HG03439 (cell line): ENCODE measurements around the gene CORO2A.
"Not testable (repeated sequence)": the region's sequence is repeated elsewhere in the genome, so short reads cannot be mapped to it uniquely, and the experiment has no call there.

Experiments used
- ATAC-seq: cut with Tn5 transposase; IDR thresholded peaks from one replicate; pipeline ENCODE4 v1.9.1; 2021; ENCODE audit warnings: mild to moderate bottlenecking, moderate library complexity; ENCODE audit not compliant: unreplicated experiment

Gene CORO2A

GRCh38 chr9:98191671-98192502 lies 550 bp downstream of the CORO2A start:
- no peak for ATAC-seq

GRCh38 chr9:98191181-98191608 lies 1.2 kb downstream of the CORO2A start:
- no peak for ATAC-seq

- no peak for ATAC-seq
These were observed 1.7 kb downstream of the CORO2A start for GRCh38 chr9:98190757-98191105.

- no peak for ATAC-seq
These were observed 3.0 kb downstream of the CORO2A start for GRCh38 chr9:98189412-98189811.

GRCh38 chr9:98187926-98188325 lies 4.5 kb downstream of the CORO2A start:
- no peak for ATAC-seq

- no peak for ATAC-seq
These were observed 6.2 kb downstream of the CORO2A start for GRCh38 chr9:98186236-98186635.

GRCh38 chr9:98185611-98186171 lies 6.7 kb downstream of the CORO2A start:
- ATAC-seq = no peak

- ATAC-seq = no peak
These were observed 7.3 kb downstream of the CORO2A start for GRCh38 chr9:98185021-98185567.

- no peak for ATAC-seq
These were observed 8.1 kb downstream of the CORO2A start for GRCh38 chr9:98184326-98184725.

GRCh38 chr9:98182889-98183599 lies 9.4 kb downstream of the CORO2A start:
- ATAC-seq = no peak

GRCh38 chr9:98182069-98182820 lies 10.2 kb downstream of the CORO2A start:
- ATAC-seq = no peak

- ATAC-seq = no peak
These were observed 10.7 kb downstream of the CORO2A start for GRCh38 chr9:98181746-98182068.

- no peak for ATAC-seq
These were observed 11.4 kb downstream of the CORO2A start for GRCh38 chr9:98180996-98181395.

- no peak for ATAC-seq
These were observed 13.3 kb downstream of the CORO2A start for GRCh38 chr9:98178874-98179850.

GRCh38 chr9:98176391-98177259 lies 15.8 kb downstream of the CORO2A start:
- no peak for ATAC-seq

GRCh38 chr9:98175762-98176161 lies 16.7 kb downstream of the CORO2A start:
- ATAC-seq = no peak

- no peak for ATAC-seq
These were observed 17.3 kb downstream of the CORO2A start for GRCh38 chr9:98175028-98175569.

- not testable (repeated sequence) for ATAC-seq
These were observed 17.9 kb downstream of the CORO2A start for GRCh38 chr9:98174502-98174918.

- no peak for ATAC-seq
These were observed 19.3 kb downstream of the CORO2A start for GRCh38 chr9:98173181-98173580.
